Measurements from ENCODE around the gene LYSMD2.

The LYSMD2 gene

DNA sequence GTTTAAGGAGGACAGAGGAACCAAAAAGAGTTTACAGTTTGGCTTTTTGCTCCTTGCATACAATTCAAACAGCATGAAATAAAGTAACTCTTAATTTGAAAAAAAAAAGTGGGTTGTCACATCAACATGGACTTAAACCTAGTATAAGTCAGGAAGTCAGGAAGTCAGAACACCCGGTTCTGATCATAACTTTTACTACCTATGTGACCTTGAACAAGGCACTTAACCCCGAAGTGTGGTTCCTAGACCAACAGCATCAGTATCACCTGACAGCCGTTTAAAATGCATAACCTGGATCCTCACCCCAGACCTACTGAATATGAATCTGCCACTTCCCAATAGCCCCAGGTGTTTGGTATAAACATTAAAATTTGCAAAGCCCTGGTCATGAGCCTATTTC, 18.7 kb downstream of the LYSMD2 start:
- H3K9me3 ChIP-seq (ENCODE audit: low read depth, low read length) = no peaks in the 10 kb centered on the region
- H3K4me3 ChIP-seq = no peak overlapping the region
- H3K27ac ChIP-seq = no peak overlapping the region
- no peak overlapping the region for H3K9ac ChIP-seq (ENCODE audit: insufficient read length)
- no peak for DNase-seq (ENCODE audit: low read depth, low spot score)
- no peaks in the 10 kb centered on the region for H3K36me3 ChIP-seq (ENCODE audit: insufficient read depth, low read length)
- TF ChIP-seq POLR2AphosphoS5 (IDR thresholded peaks at IDR 0.05; ENCODE audit: borderline replicate concordance, low read depth, low read length) (no peak), FOXP2 (optimal IDR thresholded peaks at IDR 0.05; ENCODE audit: control extremely low read depth, extremely low read length, insufficient read depth) (no peak), EZH2 (IDR thresholded peaks at IDR 0.05) (no peak)

DNA sequence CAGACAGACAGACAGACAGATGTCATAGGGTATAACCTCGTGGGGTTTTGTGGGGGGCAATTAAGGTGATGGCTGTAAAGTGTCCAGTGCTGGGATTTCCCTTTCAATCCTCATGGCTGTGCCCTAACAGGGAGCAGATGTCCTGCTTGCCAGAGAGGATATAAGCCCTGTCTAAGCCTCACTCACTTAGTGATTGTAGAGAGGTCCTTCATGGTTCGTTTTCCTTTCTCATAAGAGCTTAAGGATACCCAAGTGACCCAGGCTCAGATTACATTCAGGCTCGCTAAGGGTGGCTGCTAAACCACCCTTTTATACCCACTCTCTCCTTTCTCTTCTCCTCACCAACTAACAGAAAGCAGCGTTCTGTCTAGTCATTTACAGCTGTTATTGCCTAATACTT, 19.2 kb downstream of the LYSMD2 start:
- Histone ChIP-seq H3K36me3 (ENCODE audit: insufficient read depth, low read length) (no peaks in the 10 kb centered on the region), H3K9me3 (ENCODE audit: low read depth, low read length) (no peaks in the 10 kb centered on the region), H3K9ac (ENCODE audit: insufficient read length) (no peak overlapping the region), H3K4me3 (no peak overlapping the region), H3K27ac (no peak overlapping the region)
- no peak for TF ChIP-seq POLR2AphosphoS5 (IDR thresholded peaks at IDR 0.05; ENCODE audit: borderline replicate concordance, low read depth, low read length)
- TF ChIP-seq EZH2 (IDR thresholded peaks at IDR 0.05) = no peak
- no peak for TF ChIP-seq FOXP2 (optimal IDR thresholded peaks at IDR 0.05; ENCODE audit: control extremely low read depth, extremely low read length, insufficient read depth)
- DNase-seq (ENCODE audit: low read depth, low spot score) = no peak

- DNase-seq (ENCODE audit: low read depth, low spot score) = no peak
- no peak overlapping the region for H3K4me3 ChIP-seq
- H3K9me3 ChIP-seq (ENCODE audit: low read depth, low read length) = no peaks in the 10 kb centered on the region
- H3K9ac ChIP-seq (ENCODE audit: insufficient read length) = no peak overlapping the region
- no peaks in the 10 kb centered on the region for H3K36me3 ChIP-seq (ENCODE audit: insufficient read depth, low read length)
- TF ChIP-seq EZH2 (IDR thresholded peaks at IDR 0.05) = no peak
- no peak for TF ChIP-seq POLR2AphosphoS5 (IDR thresholded peaks at IDR 0.05; ENCODE audit: borderline replicate concordance, low read depth, low read length)
- TF ChIP-seq FOXP2 (optimal IDR thresholded peaks at IDR 0.05; ENCODE audit: control extremely low read depth, extremely low read length, insufficient read depth) = no peak
- H3K27ac ChIP-seq = no peak overlapping the region
These were observed 22.5 kb downstream of the LYSMD2 start for GRCh38 chr15:51714911-51715310.

DNA sequence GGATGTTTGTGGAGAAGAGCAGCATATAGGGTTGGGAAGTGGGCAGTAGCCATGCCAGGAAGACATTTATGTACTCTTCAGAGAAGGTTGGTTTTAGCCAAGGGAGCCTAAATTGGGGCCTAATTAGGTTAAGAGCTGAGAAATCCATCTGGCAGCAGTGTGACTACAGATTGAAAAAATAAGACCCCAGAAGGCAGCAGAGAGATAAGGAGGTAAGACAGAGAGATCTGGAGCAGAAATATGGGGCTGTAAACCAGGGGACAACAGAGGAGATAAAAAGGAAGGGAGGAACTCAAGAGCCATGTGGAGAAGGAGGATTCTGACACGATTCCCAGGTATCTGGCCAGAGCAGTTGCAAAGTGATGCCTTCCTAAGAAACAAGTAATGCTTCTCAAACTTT, 23.3 kb downstream of the LYSMD2 start:
- TF ChIP-seq EZH2 (IDR thresholded peaks at IDR 0.05) (no peak), FOXP2 (optimal IDR thresholded peaks at IDR 0.05; ENCODE audit: control extremely low read depth, extremely low read length, insufficient read depth) (no peak), POLR2AphosphoS5 (IDR thresholded peaks at IDR 0.05; ENCODE audit: borderline replicate concordance, low read depth, low read length) (no peak)
- no peak overlapping the region for H3K9ac ChIP-seq (ENCODE audit: insufficient read length)
- H3K27ac ChIP-seq = no peak overlapping the region
- no peak overlapping the region for H3K4me3 ChIP-seq
- DNase-seq (ENCODE audit: low read depth, low spot score) = no peak
- no peaks in the 10 kb centered on the region for H3K9me3 ChIP-seq (ENCODE audit: low read depth, low read length)
- H3K36me3 ChIP-seq (ENCODE audit: insufficient read depth, low read length) = no peaks in the 10 kb centered on the region

DNA sequence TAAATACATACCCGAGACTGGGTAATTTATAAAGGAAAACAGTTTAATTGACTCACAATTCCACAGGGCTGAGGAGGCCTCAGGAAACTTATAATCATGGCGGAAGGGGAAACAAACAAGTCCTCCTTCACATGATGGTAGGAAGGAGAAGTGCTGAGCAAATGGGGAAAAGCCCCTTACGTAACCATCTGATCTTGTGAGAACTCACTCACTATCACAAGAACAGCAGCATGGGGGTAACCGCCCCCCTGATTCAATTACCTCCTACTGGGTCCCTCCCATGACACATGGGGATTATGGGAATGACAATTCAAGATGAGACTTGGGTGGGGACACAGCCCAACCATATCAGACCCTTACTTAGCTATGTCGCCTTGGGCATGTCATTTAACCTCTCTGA, 28.4 kb downstream of the LYSMD2 start:
- Histone ChIP-seq H3K36me3 (ENCODE audit: insufficient read depth, low read length) (no peaks in the 10 kb centered on the region), H3K9ac (ENCODE audit: insufficient read length) (no peak overlapping the region), H3K9me3 (ENCODE audit: low read depth, low read length) (no peaks in the 10 kb centered on the region), H3K4me3 (no peak overlapping the region), H3K27ac (no peak overlapping the region)
- TF ChIP-seq EZH2 (IDR thresholded peaks at IDR 0.05) (no peak), POLR2AphosphoS5 (IDR thresholded peaks at IDR 0.05; ENCODE audit: borderline replicate concordance, low read depth, low read length) (no peak), FOXP2 (optimal IDR thresholded peaks at IDR 0.05; ENCODE audit: control extremely low read depth, extremely low read length, insufficient read depth) (no peak)
- no peak for DNase-seq (ENCODE audit: low read depth, low spot score)

GRCh38 chr15:51708013-51708412, 29.4 kb downstream of the LYSMD2 start:
- DNase-seq (ENCODE audit: low read depth, low spot score) = no peak

GRCh38 chr15:51706926-51707608, 30.4 kb downstream of the LYSMD2 start:
- Histone ChIP-seq H3K4me3 (no peak overlapping the region), H3K9me3 (ENCODE audit: low read depth, low read length) (no peaks in the 10 kb centered on the region), H3K9ac (ENCODE audit: insufficient read length) (no peak overlapping the region), H3K36me3 (ENCODE audit: insufficient read depth, low read length) (no peaks in the 10 kb centered on the region), H3K27ac (no peak overlapping the region)
- no peak for DNase-seq (ENCODE audit: low read depth, low spot score)
- no peak for TF ChIP-seq POLR2AphosphoS5 (IDR thresholded peaks at IDR 0.05; ENCODE audit: borderline replicate concordance, low read depth, low read length)
- TF ChIP-seq FOXP2 (optimal IDR thresholded peaks at IDR 0.05; ENCODE audit: control extremely low read depth, extremely low read length, insufficient read depth) = no peak
- no peak for TF ChIP-seq EZH2 (IDR thresholded peaks at IDR 0.05)

More at GRCh38 chr15:51708013-51708412, 29.4 kb downstream of the LYSMD2 start:
- H3K9me3 ChIP-seq (ENCODE audit: low read depth, low read length) = no peaks in the 10 kb centered on the region
- H3K27ac ChIP-seq = no peak overlapping the region
- H3K36me3 ChIP-seq (ENCODE audit: insufficient read depth, low read length) = no peaks in the 10 kb centered on the region
- H3K4me3 ChIP-seq = no peak overlapping the region
- no peak overlapping the region for H3K9ac ChIP-seq (ENCODE audit: insufficient read length)
- TF ChIP-seq EZH2 (IDR thresholded peaks at IDR 0.05) (no peak), FOXP2 (optimal IDR thresholded peaks at IDR 0.05; ENCODE audit: control extremely low read depth, extremely low read length, insufficient read depth) (no peak), POLR2AphosphoS5 (IDR thresholded peaks at IDR 0.05; ENCODE audit: borderline replicate concordance, low read depth, low read length) (no peak)

DNA sequence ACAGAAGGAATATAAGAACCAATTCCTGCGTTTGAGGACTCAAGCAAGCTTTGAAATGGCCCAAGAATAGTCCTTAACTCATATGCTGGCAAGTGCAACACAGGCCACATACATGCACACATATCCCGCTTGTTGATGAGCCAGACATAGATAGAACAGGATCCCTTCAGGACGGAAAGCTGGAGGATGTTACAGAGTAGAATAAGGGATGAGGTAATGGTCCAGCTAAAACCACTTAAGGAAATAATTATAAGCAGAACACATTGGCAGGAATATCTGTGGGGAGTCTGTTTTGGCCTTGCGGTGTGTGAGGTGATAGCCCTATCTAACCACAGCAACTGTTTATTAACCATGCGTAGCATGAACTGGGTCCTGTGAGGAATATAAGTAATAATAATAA, 31.2 kb downstream of the LYSMD2 start:
- no peak overlapping the region for H3K27ac ChIP-seq
- no peaks in the 10 kb centered on the region for H3K36me3 ChIP-seq (ENCODE audit: insufficient read depth, low read length)
- H3K9ac ChIP-seq (ENCODE audit: insufficient read length) = no peak overlapping the region
- no peak for DNase-seq (ENCODE audit: low read depth, low spot score)
- no peak overlapping the region for H3K4me3 ChIP-seq
- H3K9me3 ChIP-seq (ENCODE audit: low read depth, low read length) = no peaks in the 10 kb centered on the region
- TF ChIP-seq EZH2 (IDR thresholded peaks at IDR 0.05) (no peak), POLR2AphosphoS5 (IDR thresholded peaks at IDR 0.05; ENCODE audit: borderline replicate concordance, low read depth, low read length) (no peak), FOXP2 (optimal IDR thresholded peaks at IDR 0.05; ENCODE audit: control extremely low read depth, extremely low read length, insufficient read depth) (no peak)

- no peaks in the 10 kb centered on the region for H3K9me3 ChIP-seq (ENCODE audit: low read depth, low read length)
- no peak overlapping the region for H3K27ac ChIP-seq
- H3K4me3 ChIP-seq = no peak overlapping the region
- no peaks in the 10 kb centered on the region for H3K36me3 ChIP-seq (ENCODE audit: insufficient read depth, low read length)
- no peak overlapping the region for H3K9ac ChIP-seq (ENCODE audit: insufficient read length)
- TF ChIP-seq FOXP2 (optimal IDR thresholded peaks at IDR 0.05; ENCODE audit: control extremely low read depth, extremely low read length, insufficient read depth) (no peak), EZH2 (IDR thresholded peaks at IDR 0.05) (no peak), POLR2AphosphoS5 (IDR thresholded peaks at IDR 0.05; ENCODE audit: borderline replicate concordance, low read depth, low read length) (no peak)
- no peak for DNase-seq (ENCODE audit: low read depth, low spot score)
These were observed 34.7 kb downstream of the LYSMD2 start for GRCh38 chr15:51702710-51703109.
